HEK293T (cell line): Measurements from ENCODE around the gene STIM1.

Source experiments
- CTCF ChIA-PET: fragments of 350-600 bp; formaldehyde crosslinking; extraction: SDS; loops from one replicate; lab custom pipeline; 2021; ENCODE audit warnings: antibody characterized with exemption, inconsistent platforms; lab: Yijun Ruan, JAX
- POLR2A ChIA-PET: fragments of 350-600 bp; formaldehyde crosslinking; extraction: SDS; loops from one replicate; lab custom pipeline; 2020; ENCODE audit warnings: antibody characterized with exemption, inconsistent platforms; lab: Yijun Ruan, JAX
- DNase-seq: peaks from one replicate; pipeline ENCODE4 v3.0.0; 2012; ENCODE audit warnings: mixed read lengths; ENCODE audit errors: extremely low spot score
- ARNT ChIP-seq: fragments of 450-650 bp; IDR thresholded peaks from 2 replicates; pipeline ENCODE4 v1.6.1; 2017; ENCODE audit warnings: mild to moderate bottlenecking
- BHLHE40 ChIP-seq: fragments of 450-650 bp; IDR thresholded peaks from 2 replicates; pipeline ENCODE4 v1.6.1; 2016; ENCODE audit warnings: mild to moderate bottlenecking, moderate library complexity, borderline replicate concordance
- CTBP1 ChIP-seq: fragments of 450-650 bp; IDR thresholded peaks from 2 replicates; pipeline ENCODE4 v1.6.1; 2016; ENCODE audit warnings: borderline replicate concordance
- ELF4 ChIP-seq: fragments of 450-650 bp; IDR thresholded peaks from 2 replicates; pipeline ENCODE4 v1.6.1; 2017; ENCODE audit warnings: antibody characterized with exemption
- FOXA1 ChIP-seq: fragments of 450-650 bp; IDR thresholded peaks from 2 replicates; pipeline ENCODE4 v1.6.1; 2016; ENCODE audit warnings: mild to moderate bottlenecking
- FOXK2 ChIP-seq: fragments of 450-650 bp; IDR thresholded peaks from 2 replicates; pipeline ENCODE4 v1.6.1; 2016; ENCODE audit warnings: mild to moderate bottlenecking
- FOXM1 ChIP-seq: fragments of 450-650 bp; IDR thresholded peaks from 2 replicates; pipeline ENCODE4 v1.6.1; 2017; ENCODE audit warnings: mild to moderate bottlenecking, borderline replicate concordance
- HDGF ChIP-seq: fragments of 450-650 bp; IDR thresholded peaks from 2 replicates; pipeline ENCODE4 v1.6.1; 2017; ENCODE audit warnings: antibody characterized with exemption, borderline replicate concordance
- L3MBTL2 ChIP-seq: fragments of 450-650 bp; conservative IDR thresholded peaks from 2 replicates; pipeline ENCODE4 v1.6.1; 2016; ENCODE audit warnings: mild to moderate bottlenecking
- LEF1 ChIP-seq: fragments of 450-650 bp; IDR thresholded peaks from 2 replicates; pipeline ENCODE4 v1.6.1; 2017; ENCODE audit warnings: mild to moderate bottlenecking, borderline replicate concordance
- NFRKB ChIP-seq: fragments of 450-650 bp; IDR thresholded peaks from 2 replicates; pipeline ENCODE4 v1.6.1; 2016; ENCODE audit warnings: mild to moderate bottlenecking, moderate library complexity
- SP1 ChIP-seq: fragments of 450-650 bp; IDR thresholded peaks from 2 replicates; pipeline ENCODE4 v1.6.1; 2017
- SUZ12 ChIP-seq: fragments of 450-650 bp; IDR thresholded peaks from 2 replicates; pipeline ENCODE4 v1.6.1; 2016; ENCODE audit warnings: mild to moderate bottlenecking
- TARDBP ChIP-seq: fragments of 450-650 bp; IDR thresholded peaks from 2 replicates; pipeline ENCODE4 v1.6.1; 2016
- ZNF384 ChIP-seq: fragments of 450-650 bp; IDR thresholded peaks from 2 replicates; pipeline ENCODE4 v1.6.1; 2016
- TF ChIP-seq, protein P1 (sequence below): fragments of 450-650 bp; IDR thresholded peaks from 2 replicates; pipeline ENCODE4 v1.6.1; 2016

The STIM1 gene

DNA sequence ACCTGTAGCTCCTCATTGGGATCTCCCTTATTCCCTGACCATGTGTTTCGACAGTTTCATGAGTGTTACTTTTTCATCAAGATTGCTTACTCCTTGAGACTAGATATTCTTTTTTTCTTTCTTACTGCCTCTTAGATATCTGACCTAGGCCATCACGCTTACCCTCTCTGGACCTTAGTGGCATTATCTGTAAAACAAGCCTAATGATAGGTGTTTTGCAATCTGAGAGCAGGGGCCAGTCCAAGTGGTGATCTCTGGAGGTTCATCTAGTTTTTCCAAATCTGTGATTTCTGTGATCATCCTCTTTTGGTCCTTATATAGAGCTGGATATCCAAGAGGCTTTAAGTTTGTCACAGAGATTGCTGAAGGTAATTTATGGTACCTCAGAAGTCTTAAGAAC is 34.5 kb downstream of the STIM1 start:
- TF ChIP-seq ARNT (no peak), FOXA1 (no peak), LEF1 (no peak), HDGF (no peak), SP1 (no peak), TARDBP (no peak), L3MBTL2 (no peak), ELF4 (no peak), NFRKB (no peak), FOXK2 (no peak), SUZ12 (no peak), CTBP1 (no peak), BHLHE40 (no peak), FOXM1 (no peak), ZNF384 (no peak)
- TF ChIP-seq, protein P1, sequence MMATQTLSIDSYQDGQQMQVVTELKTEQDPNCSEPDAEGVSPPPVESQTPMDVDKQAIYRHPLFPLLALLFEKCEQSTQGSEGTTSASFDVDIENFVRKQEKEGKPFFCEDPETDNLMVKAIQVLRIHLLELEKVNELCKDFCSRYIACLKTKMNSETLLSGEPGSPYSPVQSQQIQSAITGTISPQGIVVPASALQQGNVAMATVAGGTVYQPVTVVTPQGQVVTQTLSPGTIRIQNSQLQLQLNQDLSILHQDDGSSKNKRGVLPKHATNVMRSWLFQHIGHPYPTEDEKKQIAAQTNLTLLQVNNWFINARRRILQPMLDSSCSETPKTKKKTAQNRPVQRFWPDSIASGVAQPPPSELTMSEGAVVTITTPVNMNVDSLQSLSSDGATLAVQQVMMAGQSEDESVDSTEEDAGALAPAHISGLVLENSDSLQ, result no peak
- no peak for DNase-seq
- POLR2A ChIA-PET, result no interaction called here
- CTCF ChIA-PET, result no interaction called here

DNA sequence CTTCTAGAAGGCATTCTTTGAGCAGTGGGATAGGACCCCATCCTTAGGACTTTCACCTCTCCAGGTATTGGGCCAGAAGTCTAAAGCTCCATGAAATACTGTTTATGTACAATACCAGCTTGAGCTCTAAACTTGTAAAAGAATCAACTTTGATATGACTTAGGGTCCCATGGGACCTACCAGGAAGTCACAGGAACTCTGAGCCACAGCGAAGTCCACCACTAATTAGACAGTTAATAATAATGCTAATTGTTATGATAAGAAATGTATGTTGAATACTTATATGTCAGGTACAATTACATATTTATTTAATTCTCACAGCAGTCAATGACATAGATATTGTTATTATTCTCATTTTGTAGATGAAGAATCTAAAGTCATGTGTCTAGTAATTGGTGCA is 35.3 kb downstream of the STIM1 start:
- CTCF ChIA-PET, result no interaction called here
- no peak for DNase-seq
- TF ChIP-seq SUZ12 (no peak), ARNT (no peak), TARDBP (no peak), SP1 (no peak), FOXK2 (no peak), L3MBTL2 (no peak), CTBP1 (no peak), ZNF384 (no peak), ELF4 (no peak), FOXA1 (no peak), FOXM1 (no peak), HDGF (no peak), NFRKB (no peak), LEF1 (no peak), BHLHE40 (no peak)
- TF ChIP-seq, protein P1, result no peak
- POLR2A ChIA-PET, result no interaction called here

DNA sequence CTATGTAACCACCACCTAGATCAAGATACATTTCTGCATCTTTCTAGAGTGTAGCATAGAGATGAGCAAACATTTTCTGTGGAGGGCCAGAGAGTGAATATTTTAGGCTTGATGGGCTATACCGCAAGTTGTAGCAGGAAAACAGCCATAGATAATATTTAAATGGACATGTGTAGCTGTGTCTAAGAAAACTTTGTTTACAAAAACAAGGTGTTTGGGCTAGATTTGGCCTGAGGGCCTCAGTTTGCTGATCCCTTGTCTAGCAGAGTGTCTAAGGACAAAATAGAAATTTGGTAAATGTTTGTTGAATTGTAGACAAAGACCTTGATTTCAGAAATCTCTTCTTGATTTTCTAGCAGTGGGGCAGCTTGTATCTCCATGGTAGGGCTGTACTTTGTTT is 36.3 kb downstream of the STIM1 start:
- ChIA-PET POLR2A (no interaction called here), CTCF (interaction anchor here (0.7 kb wide), 1 partner anchor 36 kb away, joined by 3 read pairs; the partner anchor contains the start of gene STIM1)
- no peak for TF ChIP-seq FOXA1
- no peak for TF ChIP-seq ZNF384
- no peak for TF ChIP-seq BHLHE40
- TF ChIP-seq SP1, result no peak
- TF ChIP-seq, protein P1, result no peak
- no peak for TF ChIP-seq FOXM1
- TF ChIP-seq ELF4, result no peak
- no peak for TF ChIP-seq SUZ12
- TF ChIP-seq HDGF, result no peak
- TF ChIP-seq ARNT, result no peak
- TF ChIP-seq TARDBP, result no peak
- no peak for TF ChIP-seq L3MBTL2
- no peak for TF ChIP-seq FOXK2
- no peak for TF ChIP-seq LEF1
- TF ChIP-seq CTBP1, result no peak
- TF ChIP-seq NFRKB, result no peak
- no peak for DNase-seq

DNA sequence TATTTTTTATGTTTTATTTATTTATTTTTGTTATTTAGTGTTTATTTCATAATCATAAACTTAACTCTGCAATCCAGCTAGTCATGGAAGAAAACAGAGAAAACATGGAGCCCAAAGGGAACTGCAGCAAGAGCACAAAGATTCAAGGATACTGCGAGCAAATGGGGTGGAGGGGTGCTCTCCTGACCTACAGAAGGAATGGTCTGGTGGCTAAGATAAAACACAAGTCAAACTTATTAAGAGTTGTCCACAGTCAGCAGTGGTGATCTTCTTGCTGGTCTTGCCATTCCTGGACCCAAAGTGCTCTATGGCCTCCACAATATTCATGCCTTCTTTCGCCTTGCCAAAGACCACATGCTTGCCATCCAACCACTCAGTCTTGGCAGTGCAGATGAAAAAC is 36.7 kb downstream of the STIM1 start:
- DNase-seq, result no peak
- POLR2A ChIA-PET, result no interaction called here
- TF ChIP-seq HDGF (no peak), TARDBP (no peak), BHLHE40 (no peak), SP1 (no peak), CTBP1 (no peak), FOXA1 (no peak), FOXK2 (no peak)
- TF ChIP-seq, protein P1, result no peak
- CTCF ChIA-PET, result interaction anchor here (0.7 kb wide), 1 partner anchor 37 kb away, joined by 3 read pairs; the partner anchor contains the start of gene STIM1

DNA sequence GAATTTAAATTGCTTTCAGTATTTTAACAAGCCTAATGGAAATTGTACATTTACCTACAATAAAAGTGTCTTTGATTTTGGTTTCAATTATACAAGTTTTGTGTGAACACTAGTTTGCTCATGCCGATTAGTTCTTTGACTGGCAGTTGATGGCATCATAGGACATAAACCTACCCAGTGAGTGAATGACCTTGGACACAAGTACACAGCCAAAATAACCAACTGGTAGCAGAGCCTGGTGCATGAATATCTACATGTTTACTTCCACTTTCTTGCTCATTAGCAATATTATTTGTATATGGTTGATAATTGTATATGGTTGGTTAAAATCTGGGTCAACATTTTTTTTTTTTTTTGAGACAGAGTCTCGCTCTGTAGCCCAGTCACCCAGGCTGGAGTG is 37.8 kb downstream of the STIM1 start:
- CTCF ChIA-PET, result no interaction called here
- no peak for DNase-seq
- POLR2A ChIA-PET, result no interaction called here
- TF ChIP-seq ELF4 (no peak), HDGF (no peak), NFRKB (no peak), LEF1 (no peak), FOXA1 (no peak), CTBP1 (no peak), SP1 (no peak), SUZ12 (no peak), BHLHE40 (no peak), FOXK2 (no peak), TARDBP (no peak), ARNT (no peak), FOXM1 (no peak), L3MBTL2 (no peak)
- TF ChIP-seq, protein P1, result no peak
